CD4-positive, alpha-beta T cell treated with Interleukin-15 for 1 hour (primary cell): ENCODE results near the gene PARD3B.

Source experiments
- DNase-seq: peaks from one replicate; pipeline ENCODE4 v3.0.0-alpha.2; 2020

PARD3B gene

GRCh38 chr2:205079173-205079572 lies 533.9 kb downstream of the PARD3B start:
- no peak for DNase-seq

GRCh38 chr2:205086662-205087061 lies 541.4 kb downstream of the PARD3B start:
- no peak for DNase-seq

- no peak for DNase-seq
Observed at GRCh38 chr2:205087862-205088261, 542.6 kb downstream of the PARD3B start.

- DNase-seq, result no peak
Observed at GRCh38 chr2:205089958-205090357, 544.7 kb downstream of the PARD3B start.

- DNase-seq, result no peak
Observed at GRCh38 chr2:205091411-205091810, 546.1 kb downstream of the PARD3B start.

- no peak for DNase-seq
Observed at GRCh38 chr2:205094031-205094430, 548.8 kb downstream of the PARD3B start.

GRCh38 chr2:205103699-205104098 lies 558.4 kb downstream of the PARD3B start:
- DNase-seq, result no peak

GRCh38 chr2:205107810-205108209 lies 562.5 kb downstream of the PARD3B start:
- DNase-seq, result no peak

GRCh38 chr2:205115511-205115910 lies 570.2 kb downstream of the PARD3B start:
- DNase-seq, result no peak

GRCh38 chr2:205117125-205117524 lies 571.9 kb downstream of the PARD3B start:
- DNase-seq, result no peak

- no peak for DNase-seq
Observed at GRCh38 chr2:205119136-205119535, 573.9 kb downstream of the PARD3B start.

GRCh38 chr2:205128726-205129125 lies 583.5 kb downstream of the PARD3B start:
- DNase-seq, result no peak

- DNase-seq, result no peak
Observed at GRCh38 chr2:205129531-205129930, 584.3 kb downstream of the PARD3B start.

GRCh38 chr2:205130111-205130829 lies 585.0 kb downstream of the PARD3B start:
- DNase-seq, result no peak

GRCh38 chr2:205133544-205133943 lies 588.3 kb downstream of the PARD3B start:
- DNase-seq, result no peak

- DNase-seq, result no peak
Observed at GRCh38 chr2:205138735-205139134, 593.5 kb downstream of the PARD3B start.

GRCh38 chr2:205139822-205140463 lies 594.7 kb downstream of the PARD3B start:
- DNase-seq, result no peak

GRCh38 chr2:205141381-205141780 lies 596.1 kb downstream of the PARD3B start:
- no peak for DNase-seq

- DNase-seq, result no peak
Observed at GRCh38 chr2:205145888-205146287, 600.6 kb downstream of the PARD3B start.

- DNase-seq, result no peak
Observed at GRCh38 chr2:205148755-205149154, 603.5 kb downstream of the PARD3B start.

GRCh38 chr2:205156457-205156856 lies 611.2 kb downstream of the PARD3B start:
- DNase-seq, result no peak

- DNase-seq, result no peak
Observed at GRCh38 chr2:205158404-205158803, 613.1 kb downstream of the PARD3B start.

- DNase-seq, result no peak
Observed at GRCh38 chr2:205161156-205161839, 616.0 kb downstream of the PARD3B start.

- DNase-seq, result no peak
Observed at GRCh38 chr2:205166745-205167144, 621.5 kb downstream of the PARD3B start.
